HFFc6 (cell line): ENCODE results near the gene CNTN5. TPM values are rescaled to one million over a fixed set of nuclear protein-coding genes. Genes with fewer than 3 reads are reported as not detected.
A peak's percentile ranks its signal among the peaks of the same experiment; 100 is the strongest.

Source experiments
- DNase-seq: peaks from one replicate; pipeline ENCODE4 v3.0.0-alpha.2; 2018
- H3K27ac Mint-ChIP-seq: 2 replicates; pipeline ENCODE4 v1.8.0; 2020; ENCODE audit warnings: mild to moderate bottlenecking, mixed read lengths
- H3K27me3 Mint-ChIP-seq: 2 replicates; pipeline ENCODE4 v1.8.0; 2021; ENCODE audit warnings: mild to moderate bottlenecking, moderate library complexity, mixed read lengths; ENCODE audit not compliant: insufficient read depth
- H3K36me3 Mint-ChIP-seq: 2 replicates; pipeline ENCODE4 v1.8.0; 2021; ENCODE audit warnings: low read depth, mixed read lengths
- H3K4me1 Mint-ChIP-seq: 2 replicates; pipeline ENCODE4 v1.8.0; 2020; ENCODE audit warnings: low read depth, mixed read lengths
- H3K4me3 Mint-ChIP-seq: 2 replicates; pipeline ENCODE4 v1.8.0; 2020; ENCODE audit warnings: mild to moderate bottlenecking, moderate library complexity, mixed read lengths
- H3K9me3 Mint-ChIP-seq: 2 replicates; pipeline ENCODE4 v1.8.0; 2020; ENCODE audit warnings: mild to moderate bottlenecking, mixed read lengths
- total RNA-seq, 6 experiments: library from RNA; stranded (reverse); fragmentation: NEBNext Ultra II Directional; extraction: Animal tissue kit (Norgen Biotek cat#: 25700); gene quantifications; 2 replicates in 1 of 6; 3 replicates in 5 of 6; pipeline ENCODE4 v1.2.3, GENCODE V29; 2021
- TF ChIP-seq, protein P1 (sequence below): fragments of 200-600 bp; sonication (generic); IDR thresholded peaks from 2 replicates; pipeline ENCODE4 v1.5.0; 2021; ENCODE audit warnings: antibody characterized with exemption, mild to moderate bottlenecking

CNTN5 gene
- total RNA-seq, 6 experiments from 2014 or later = not detected

DNA sequence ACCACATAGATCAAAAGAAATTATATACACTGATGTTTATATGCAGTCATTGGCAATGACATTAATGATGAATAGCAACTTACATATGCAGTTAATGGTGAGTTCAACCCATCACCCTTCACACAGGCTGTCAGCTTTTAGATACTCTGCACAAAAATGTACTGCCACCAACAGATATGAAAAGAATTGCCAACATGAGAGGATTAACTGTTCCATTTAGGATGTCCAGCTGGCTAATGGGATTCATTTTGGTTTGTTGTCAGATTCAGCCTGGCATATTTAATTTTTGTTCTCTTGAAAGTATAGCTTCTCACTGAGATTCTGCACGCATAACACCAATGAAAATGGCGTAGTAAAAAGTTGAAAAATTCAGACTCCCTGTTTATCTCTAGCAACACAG lies 1112.4 kb downstream of the CNTN5 start:
- H3K36me3 Mint-ChIP-seq = no peaks in the 10 kb centered on the region
- no peaks in the 10 kb centered on the region for H3K27me3 Mint-ChIP-seq
- TF ChIP-seq, protein P1, sequence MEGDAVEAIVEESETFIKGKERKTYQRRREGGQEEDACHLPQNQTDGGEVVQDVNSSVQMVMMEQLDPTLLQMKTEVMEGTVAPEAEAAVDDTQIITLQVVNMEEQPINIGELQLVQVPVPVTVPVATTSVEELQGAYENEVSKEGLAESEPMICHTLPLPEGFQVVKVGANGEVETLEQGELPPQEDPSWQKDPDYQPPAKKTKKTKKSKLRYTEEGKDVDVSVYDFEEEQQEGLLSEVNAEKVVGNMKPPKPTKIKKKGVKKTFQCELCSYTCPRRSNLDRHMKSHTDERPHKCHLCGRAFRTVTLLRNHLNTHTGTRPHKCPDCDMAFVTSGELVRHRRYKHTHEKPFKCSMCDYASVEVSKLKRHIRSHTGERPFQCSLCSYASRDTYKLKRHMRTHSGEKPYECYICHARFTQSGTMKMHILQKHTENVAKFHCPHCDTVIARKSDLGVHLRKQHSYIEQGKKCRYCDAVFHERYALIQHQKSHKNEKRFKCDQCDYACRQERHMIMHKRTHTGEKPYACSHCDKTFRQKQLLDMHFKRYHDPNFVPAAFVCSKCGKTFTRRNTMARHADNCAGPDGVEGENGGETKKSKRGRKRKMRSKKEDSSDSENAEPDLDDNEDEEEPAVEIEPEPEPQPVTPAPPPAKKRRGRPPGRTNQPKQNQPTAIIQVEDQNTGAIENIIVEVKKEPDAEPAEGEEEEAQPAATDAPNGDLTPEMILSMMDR = no peak
- peaks cover 42% of the 10 kb centered on the region for H3K9me3 Mint-ChIP-seq
- H3K4me1 Mint-ChIP-seq = no peaks in the 10 kb centered on the region
- no peak overlapping the region for H3K27ac Mint-ChIP-seq
- H3K4me3 Mint-ChIP-seq = no peak overlapping the region
- no peak for DNase-seq

- TF ChIP-seq, protein P1 = no peak
- H3K27ac Mint-ChIP-seq = no peak overlapping the region
- no peaks in the 10 kb centered on the region for H3K36me3 Mint-ChIP-seq
- no peaks in the 10 kb centered on the region for H3K27me3 Mint-ChIP-seq
- no peak overlapping the region for H3K4me3 Mint-ChIP-seq
- peaks cover 25% of the 10 kb centered on the region for H3K9me3 Mint-ChIP-seq
- no peaks in the 10 kb centered on the region for H3K4me1 Mint-ChIP-seq
- no peak for DNase-seq
These were observed 1120.5 kb downstream of the CNTN5 start for GRCh38 chr11:100141201-100141600.

DNA sequence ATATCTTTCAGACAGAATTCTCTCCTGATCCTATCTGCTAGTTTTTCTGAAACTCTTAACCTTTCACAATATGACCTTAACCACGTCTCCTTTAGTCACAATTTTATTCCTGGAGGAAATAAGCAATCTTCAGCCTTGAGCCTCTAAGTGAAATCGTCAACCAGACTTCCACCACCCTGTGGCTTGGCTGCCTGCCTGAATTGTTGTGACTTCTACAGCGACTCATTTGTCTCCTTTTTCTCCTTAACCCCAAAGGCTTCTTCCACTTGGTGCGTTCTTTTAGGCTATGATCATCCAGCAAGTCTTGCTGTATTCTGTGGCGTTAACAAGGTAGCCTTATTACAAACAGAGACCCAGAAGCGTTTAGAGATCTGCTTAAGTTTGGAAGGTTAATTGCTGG lies 1131.2 kb downstream of the CNTN5 start:
- Mint-ChIP-seq H3K36me3 (no peaks in the 10 kb centered on the region), H3K27me3 (no peaks in the 10 kb centered on the region; the same call in 1 of the 2 replicates), H3K4me3 (no peak overlapping the region), H3K27ac (no peak overlapping the region), H3K4me1 (no peaks in the 10 kb centered on the region), H3K9me3 (peaks cover 42% of the 10 kb centered on the region)
- TF ChIP-seq, protein P1 = no peak
- peak; percentile 10 for DNase-seq

DNA sequence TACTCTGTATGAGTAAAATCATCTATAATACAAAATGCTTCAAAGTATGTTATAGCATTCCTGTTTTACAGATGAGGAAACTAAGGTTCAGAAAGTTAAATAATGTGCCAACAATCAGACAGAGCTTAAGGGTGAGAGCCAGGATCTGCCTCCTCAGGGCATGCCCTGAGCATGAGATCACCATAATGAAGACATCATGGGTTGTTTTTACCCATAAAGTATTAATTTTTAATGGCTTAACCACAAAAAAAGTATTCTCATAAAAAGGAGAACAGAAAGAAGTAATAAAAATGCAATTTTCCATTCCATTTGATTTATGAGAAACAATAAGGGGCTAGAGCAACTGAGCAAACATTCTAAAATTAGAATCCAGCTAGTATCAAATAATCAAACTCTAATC lies 1132.0 kb downstream of the CNTN5 start:
- Mint-ChIP-seq H3K4me1 (no peaks in the 10 kb centered on the region), H3K4me3 (no peak overlapping the region), H3K27me3 (no peaks in the 10 kb centered on the region; the same call in 1 of the 2 replicates), H3K27ac (no peak overlapping the region), H3K9me3 (peaks cover 40% of the 10 kb centered on the region), H3K36me3 (no peaks in the 10 kb centered on the region)
- TF ChIP-seq, protein P1 = no peak
- DNase-seq = no peak

GRCh38 chr11:100163471-100163870 lies 1142.7 kb downstream of the CNTN5 start:
- TF ChIP-seq, protein P1 = no peak
- no peak for DNase-seq
- Mint-ChIP-seq H3K27me3 (no peaks in the 10 kb centered on the region; the same call in 1 of the 2 replicates), H3K4me3 (no peak overlapping the region), H3K36me3 (no peaks in the 10 kb centered on the region), H3K4me1 (no peaks in the 10 kb centered on the region), H3K9me3 (peaks cover 21% of the 10 kb centered on the region), H3K27ac (no peak overlapping the region)

- Mint-ChIP-seq H3K9me3 (peaks cover 42% of the 10 kb centered on the region), H3K4me1 (no peaks in the 10 kb centered on the region), H3K27me3 (no peaks in the 10 kb centered on the region), H3K36me3 (no peaks in the 10 kb centered on the region), H3K4me3 (no peak overlapping the region), H3K27ac (no peak overlapping the region)
- DNase-seq = no peak
- TF ChIP-seq, protein P1 = no peak
These were observed 1154.1 kb downstream of the CNTN5 start for GRCh38 chr11:100174881-100175280.
